ENCODE measurements around the gene LPXN. TPM values are rescaled to one million over a fixed set of nuclear protein-coding genes. Genes with fewer than 3 reads are reported as not detected.

Gene LPXN
- total RNA-seq, 1 experiment from 2014 or later: 179 TPM

GRCh38 chr11:58561394-58562098 is 14.1 kb downstream of the LPXN start:
- H3K79me2 ChIP-seq (ENCODE audit: low read length): peaks cover 97% of the 10 kb centered on the region
- no peak overlapping the region for H3K4me2 ChIP-seq (ENCODE audit: low read depth, low read length, poor library complexity, severe bottlenecking)
- peaks cover 29% of the 10 kb centered on the region for H3K4me1 ChIP-seq (ENCODE audit: low read length)
- no peaks in the 10 kb centered on the region for H3K27me3 ChIP-seq (ENCODE audit: low read length)
- H3K36me3 ChIP-seq (ENCODE audit: insufficient read depth, low read length): peaks cover 67% of the 10 kb centered on the region
- no peaks in the 10 kb centered on the region for H3K9me2 ChIP-seq (replicated peaks; ENCODE audit: insufficient read depth, low read length)
- no peaks in the 10 kb centered on the region for H4K20me1 ChIP-seq (ENCODE audit: insufficient read depth, low read depth, low read length)
- no peak for DNase-seq
- no peak overlapping the region for H3K4me3 ChIP-seq (ENCODE audit: low read length)
- no peaks in the 10 kb centered on the region for H3K9me3 ChIP-seq (ENCODE audit: low read length)
- H2AFZ ChIP-seq (ENCODE audit: low read length): no peak overlapping the region
- H3K27ac ChIP-seq (ENCODE audit: low read length): no peak overlapping the region
- no peak overlapping the region for H3K9ac ChIP-seq (ENCODE audit: low read length)

DNA sequence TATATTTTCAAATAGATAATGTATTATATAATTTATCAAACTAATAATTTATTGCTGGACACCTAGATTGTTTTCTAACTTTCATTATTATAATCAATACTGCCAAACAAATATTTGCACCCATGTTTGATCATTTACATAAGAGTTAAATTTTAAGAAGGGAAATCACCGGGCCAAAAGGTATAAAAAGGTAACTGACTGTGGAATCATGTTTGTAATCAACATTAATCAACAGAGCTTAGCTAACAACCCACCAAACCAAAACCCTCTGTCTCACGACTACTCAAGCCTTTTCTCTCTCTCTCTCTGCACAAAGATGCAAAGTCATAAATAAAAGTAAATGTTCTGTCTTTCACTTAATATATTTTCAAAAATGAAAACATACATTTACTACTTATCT is 14.8 kb downstream of the LPXN start:
- no peak overlapping the region for H3K9ac ChIP-seq (ENCODE audit: low read length)
- no peak overlapping the region for H2AFZ ChIP-seq (ENCODE audit: low read length)
- no peak overlapping the region for H3K4me3 ChIP-seq (ENCODE audit: low read length)
- no peak for DNase-seq
- H3K27me3 ChIP-seq (ENCODE audit: low read length): no peaks in the 10 kb centered on the region
- no peaks in the 10 kb centered on the region for H4K20me1 ChIP-seq (ENCODE audit: insufficient read depth, low read depth, low read length)
- H3K4me1 ChIP-seq (ENCODE audit: low read length): peaks cover 23% of the 10 kb centered on the region
- no peak overlapping the region for H3K27ac ChIP-seq (ENCODE audit: low read length)
- H3K4me2 ChIP-seq (ENCODE audit: low read depth, low read length, poor library complexity, severe bottlenecking): no peak overlapping the region
- peaks cover 66% of the 10 kb centered on the region for H3K36me3 ChIP-seq (ENCODE audit: insufficient read depth, low read length)
- peaks cover 97% of the 10 kb centered on the region for H3K79me2 ChIP-seq (ENCODE audit: low read length)
- no peaks in the 10 kb centered on the region for H3K9me3 ChIP-seq (ENCODE audit: low read length)
- H3K9me2 ChIP-seq (replicated peaks; ENCODE audit: insufficient read depth, low read length): no peaks in the 10 kb centered on the region

GRCh38 chr11:58549644-58550043 is 26.0 kb downstream of the LPXN start:
- H3K4me2 ChIP-seq (ENCODE audit: low read depth, low read length, poor library complexity, severe bottlenecking): no peak overlapping the region
- no peak for DNase-seq
- no peaks in the 10 kb centered on the region for H3K9me2 ChIP-seq (replicated peaks; ENCODE audit: insufficient read depth, low read length)
- no peak overlapping the region for H2AFZ ChIP-seq (ENCODE audit: low read length)
- no peaks in the 10 kb centered on the region for H3K27me3 ChIP-seq (ENCODE audit: low read length)
- H3K4me3 ChIP-seq (ENCODE audit: low read length): no peak overlapping the region
- H4K20me1 ChIP-seq (ENCODE audit: insufficient read depth, low read depth, low read length): no peaks in the 10 kb centered on the region
- no peak overlapping the region for H3K9ac ChIP-seq (ENCODE audit: low read length)
- no peak overlapping the region for H3K27ac ChIP-seq (ENCODE audit: low read length)
- no peaks in the 10 kb centered on the region for H3K4me1 ChIP-seq (ENCODE audit: low read length)
- H3K79me2 ChIP-seq (ENCODE audit: low read length): peaks cover 16% of the 10 kb centered on the region
- H3K9me3 ChIP-seq (ENCODE audit: low read length): no peaks in the 10 kb centered on the region
- peaks cover 89% of the 10 kb centered on the region for H3K36me3 ChIP-seq (ENCODE audit: insufficient read depth, low read length)

DNA sequence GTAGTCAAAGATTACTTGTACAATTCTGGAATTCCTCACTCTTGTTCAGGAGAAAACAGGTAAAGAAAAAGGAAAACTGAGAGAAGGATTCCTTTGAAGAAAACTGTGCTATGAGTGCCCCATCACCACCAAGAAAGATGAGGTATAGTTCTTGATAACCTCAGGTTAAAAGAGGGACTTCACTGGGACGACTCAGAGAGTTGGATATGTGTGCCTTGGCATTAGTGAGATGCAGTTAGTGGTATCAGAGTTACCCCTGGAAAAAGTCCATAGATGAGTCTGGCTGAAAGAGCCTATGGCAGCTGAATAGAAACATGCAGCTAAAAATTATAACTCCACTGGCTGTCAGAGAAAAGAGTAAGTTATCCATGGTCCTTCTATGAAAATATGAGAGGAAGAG is 28.8 kb downstream of the LPXN start:
- Histone ChIP-seq H3K4me2 (ENCODE audit: low read depth, low read length, poor library complexity, severe bottlenecking) (no peak overlapping the region), H3K79me2 (ENCODE audit: low read length) (peaks cover 17% of the 10 kb centered on the region; the same call in 1 of the 2 replicates), H4K20me1 (ENCODE audit: insufficient read depth, low read depth, low read length) (no peaks in the 10 kb centered on the region), H3K4me1 (ENCODE audit: low read length) (no peaks in the 10 kb centered on the region), H3K9me2 (replicated peaks; ENCODE audit: insufficient read depth, low read length) (no peaks in the 10 kb centered on the region), H3K27me3 (ENCODE audit: low read length) (no peaks in the 10 kb centered on the region), H3K27ac (ENCODE audit: low read length) (no peak overlapping the region), H3K36me3 (ENCODE audit: insufficient read depth, low read length) (peaks cover 89% of the 10 kb centered on the region), H3K9ac (ENCODE audit: low read length) (no peak overlapping the region), H2AFZ (ENCODE audit: low read length) (no peak overlapping the region), H3K9me3 (ENCODE audit: low read length) (no peaks in the 10 kb centered on the region), H3K4me3 (ENCODE audit: low read length) (no peak overlapping the region)
- DNase-seq: no peak

- DNase-seq: no peak
- Histone ChIP-seq H3K27ac (ENCODE audit: low read length) (no peak overlapping the region), H3K4me1 (ENCODE audit: low read length) (peaks cover 5% of the 10 kb centered on the region), H3K9me3 (ENCODE audit: low read length) (no peaks in the 10 kb centered on the region), H3K4me2 (ENCODE audit: low read depth, low read length, poor library complexity, severe bottlenecking) (no peak overlapping the region), H3K4me3 (ENCODE audit: low read length) (no peak overlapping the region), H3K9ac (ENCODE audit: low read length) (no peak overlapping the region), H3K36me3 (ENCODE audit: insufficient read depth, low read length) (peaks cover 33% of the 10 kb centered on the region), H2AFZ (ENCODE audit: low read length) (no peak overlapping the region), H3K27me3 (ENCODE audit: low read length) (no peaks in the 10 kb centered on the region), H3K9me2 (replicated peaks; ENCODE audit: insufficient read depth, low read length) (no peaks in the 10 kb centered on the region), H4K20me1 (ENCODE audit: insufficient read depth, low read depth, low read length) (no peaks in the 10 kb centered on the region), H3K79me2 (ENCODE audit: low read length) (peaks cover 20% of the 10 kb centered on the region)
Observed at GRCh38 chr11:58531865-58532341, 43.8 kb downstream of the LPXN start.

GRCh38 chr11:58530236-58530635 is 45.4 kb downstream of the LPXN start:
- Histone ChIP-seq H3K9me3 (ENCODE audit: low read length) (no peaks in the 10 kb centered on the region), H3K79me2 (ENCODE audit: low read length) (peaks cover 17% of the 10 kb centered on the region), H3K4me3 (ENCODE audit: low read length) (no peak overlapping the region), H3K4me2 (ENCODE audit: low read depth, low read length, poor library complexity, severe bottlenecking) (no peak overlapping the region), H3K27ac (ENCODE audit: low read length) (no peak overlapping the region), H3K9ac (ENCODE audit: low read length) (no peak overlapping the region), H2AFZ (ENCODE audit: low read length) (no peak overlapping the region), H3K4me1 (ENCODE audit: low read length) (peaks cover 19% of the 10 kb centered on the region), H3K36me3 (ENCODE audit: insufficient read depth, low read length) (peaks cover 37% of the 10 kb centered on the region), H3K9me2 (replicated peaks; ENCODE audit: insufficient read depth, low read length) (no peaks in the 10 kb centered on the region), H4K20me1 (ENCODE audit: insufficient read depth, low read depth, low read length) (no peaks in the 10 kb centered on the region), H3K27me3 (ENCODE audit: low read length) (no peaks in the 10 kb centered on the region)
- DNase-seq: no peak

- Histone ChIP-seq H3K9me2 (replicated peaks; ENCODE audit: insufficient read depth, low read length) (no peaks in the 10 kb centered on the region), H3K9ac (ENCODE audit: low read length) (no peak overlapping the region), H3K79me2 (ENCODE audit: low read length) (no peaks in the 10 kb centered on the region), H3K27me3 (ENCODE audit: low read length) (no peaks in the 10 kb centered on the region), H4K20me1 (ENCODE audit: insufficient read depth, low read depth, low read length) (no peaks in the 10 kb centered on the region), H3K27ac (ENCODE audit: low read length) (no peak overlapping the region), H2AFZ (ENCODE audit: low read length) (no peak overlapping the region), H3K4me2 (ENCODE audit: low read depth, low read length, poor library complexity, severe bottlenecking) (no peak overlapping the region), H3K9me3 (ENCODE audit: low read length) (no peaks in the 10 kb centered on the region), H3K36me3 (ENCODE audit: insufficient read depth, low read length) (peaks cover 29% of the 10 kb centered on the region), H3K4me1 (ENCODE audit: low read length) (peaks cover 26% of the 10 kb centered on the region), H3K4me3 (ENCODE audit: low read length) (no peak overlapping the region)
- DNase-seq: no peak
Observed at GRCh38 chr11:58527429-58527828, 48.2 kb downstream of the LPXN start.

DNA sequence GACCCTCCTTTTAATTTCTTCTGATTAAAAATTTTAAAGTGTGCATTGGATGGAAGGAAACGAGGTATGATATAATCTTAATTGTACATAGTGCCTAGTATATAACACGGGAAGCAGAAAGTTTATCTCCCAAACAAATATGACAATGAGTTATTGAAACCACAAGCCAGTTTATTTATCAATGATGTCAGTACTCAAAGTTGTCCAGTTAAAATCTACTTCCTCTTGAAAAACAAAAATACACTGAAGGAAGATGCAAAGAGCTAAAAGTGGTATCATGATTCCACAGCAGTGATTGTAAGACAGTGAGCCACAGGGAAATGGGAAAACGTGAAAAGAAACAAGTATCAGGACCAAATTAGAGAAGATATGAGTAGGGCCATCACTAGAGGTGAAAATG is 48.9 kb downstream of the LPXN start:
- Histone ChIP-seq H3K4me2 (ENCODE audit: low read depth, low read length, poor library complexity, severe bottlenecking) (no peak overlapping the region), H3K36me3 (ENCODE audit: insufficient read depth, low read length) (peaks cover 29% of the 10 kb centered on the region), H3K4me1 (ENCODE audit: low read length) (peaks cover 26% of the 10 kb centered on the region), H3K9me2 (replicated peaks; ENCODE audit: insufficient read depth, low read length) (no peaks in the 10 kb centered on the region), H2AFZ (ENCODE audit: low read length) (no peak overlapping the region), H3K9ac (ENCODE audit: low read length) (no peak overlapping the region), H3K9me3 (ENCODE audit: low read length) (no peaks in the 10 kb centered on the region), H3K27me3 (ENCODE audit: low read length) (no peaks in the 10 kb centered on the region), H3K27ac (ENCODE audit: low read length) (no peak overlapping the region), H4K20me1 (ENCODE audit: insufficient read depth, low read depth, low read length) (no peaks in the 10 kb centered on the region), H3K79me2 (ENCODE audit: low read length) (no peaks in the 10 kb centered on the region), H3K4me3 (ENCODE audit: low read length) (no peak overlapping the region)
- no peak for DNase-seq

Measured in Karpas-422 (cell line).